Adipose tissue (tissue), 3 donors: ENCODE data around the gene CLN6. TPM values are rescaled to one million over a fixed set of nuclear protein-coding genes. Genes with fewer than 3 reads are reported as not detected.
"Not testable (repeated sequence)": the region's sequence is repeated elsewhere in the genome, so short reads cannot be mapped to it uniquely, and the experiment has no call there.

Experiments used
- H3K27ac ChIP-seq: one replicate; pipeline ENCODE4 v1.5.1; 2013; ENCODE audit warnings: low read depth, low read length
- WGBS, 3 donors: extraction: QIAGEN DNeasy Blood & Tissue Kit; methylation state at CpG; one replicate each; pipeline ENCODE4 v1.1.7; 2013; 5-methylcytosine and 5-hydroxymethylcytosine counted together
- polyA plus RNA-seq, 3 donors: library from polyadenylated mRNA; stranded (reverse); fragments of 200-250 nt; gene quantifications; one replicate each; pipeline ENCODE4 v1.2.3, GENCODE V29; 2013
- donor health status: healthy with polysubstance abuse.
- donor health status: Bipolar disorder and iron deficiency.
- donor health status: healthy.

The CLN6 gene
- polyA plus RNA-seq, 3 donors, result 10.5 to 15.7 (median 15.0) TPM

GRCh38 chr15:68228143-68228970, 1.2 kb downstream of the CLN6 start:
- H3K27ac ChIP-seq, result no peak overlapping the region
- WGBS, 3 donors, result 42 to 44% (median 43%) methylated on average over 25 of the region's 25 CpGs

GRCh38 chr15:68227643-68228142, 1.8 kb downstream of the CLN6 start:
- H3K27ac ChIP-seq, result no peak overlapping the region
- 82 to 89% (median 89%) methylated on average over 9 of the region's 9 CpGs for WGBS, 3 donors

- not testable (repeated sequence) for H3K27ac ChIP-seq
- 94 to 96% (median 94%) methylated on average over 4 of the region's 4 CpGs for WGBS, 3 donors
Observed at GRCh38 chr15:68225442-68225841, 4.1 kb downstream of the CLN6 start.

GRCh38 chr15:68224546-68225250, 4.8 kb downstream of the CLN6 start:
- 52 to 87% (median 61%) methylated on average over 3 of the region's 3 CpGs for WGBS, 3 donors
- no peak overlapping the region for H3K27ac ChIP-seq

DNA sequence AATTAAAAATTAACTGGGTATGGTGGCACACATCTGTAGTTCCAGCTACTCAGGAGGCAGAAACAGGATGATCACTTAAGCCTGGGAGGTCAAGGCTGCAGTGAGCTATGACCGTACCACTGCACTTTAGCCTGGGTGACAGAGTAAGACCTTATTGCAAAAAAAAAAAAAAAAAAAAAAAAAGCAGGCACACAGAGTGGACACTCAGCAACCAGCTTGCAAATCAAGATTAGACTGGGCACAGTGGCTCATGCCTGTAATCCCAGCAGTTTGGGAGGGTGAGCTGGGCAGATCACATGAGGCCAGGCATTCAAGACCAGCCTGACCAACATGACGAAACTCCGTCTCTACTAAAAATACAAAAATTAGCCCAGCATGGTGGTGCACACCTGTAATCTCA, 5.4 kb downstream of the CLN6 start:
- whole genome bisulfite sequencing, 3 donors, result 62 to 82% (median 78%) methylated on average over 3 of the region's 3 CpGs
- no peak overlapping the region for H3K27ac ChIP-seq

GRCh38 chr15:68223171-68223570, 6.4 kb downstream of the CLN6 start:
- WGBS, 3 donors, result 93 to 97% (median 95%) methylated on average over 6 of the region's 6 CpGs
- H3K27ac ChIP-seq, result no peak overlapping the region

DNA sequence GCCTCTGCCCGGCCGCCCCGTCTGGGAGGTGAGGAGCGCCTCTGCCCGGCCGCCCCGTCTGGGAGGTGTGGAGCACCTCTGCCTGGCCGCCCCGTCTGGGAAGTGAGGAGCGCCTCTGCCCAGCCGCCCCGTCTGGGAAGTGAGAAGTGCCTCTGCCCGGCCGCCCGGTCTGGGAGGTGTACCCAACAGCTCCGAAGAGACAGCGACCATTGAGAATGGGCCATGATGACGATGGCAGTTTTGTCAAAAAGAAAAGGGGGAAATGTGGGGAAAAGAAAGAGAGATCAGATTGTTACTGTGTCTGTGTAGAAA, 7.1 kb downstream of the CLN6 start:
- 92 to 96% (median 94%) methylated on average over 15 to 18 of the region's 18 CpGs for WGBS, 3 donors

DNA sequence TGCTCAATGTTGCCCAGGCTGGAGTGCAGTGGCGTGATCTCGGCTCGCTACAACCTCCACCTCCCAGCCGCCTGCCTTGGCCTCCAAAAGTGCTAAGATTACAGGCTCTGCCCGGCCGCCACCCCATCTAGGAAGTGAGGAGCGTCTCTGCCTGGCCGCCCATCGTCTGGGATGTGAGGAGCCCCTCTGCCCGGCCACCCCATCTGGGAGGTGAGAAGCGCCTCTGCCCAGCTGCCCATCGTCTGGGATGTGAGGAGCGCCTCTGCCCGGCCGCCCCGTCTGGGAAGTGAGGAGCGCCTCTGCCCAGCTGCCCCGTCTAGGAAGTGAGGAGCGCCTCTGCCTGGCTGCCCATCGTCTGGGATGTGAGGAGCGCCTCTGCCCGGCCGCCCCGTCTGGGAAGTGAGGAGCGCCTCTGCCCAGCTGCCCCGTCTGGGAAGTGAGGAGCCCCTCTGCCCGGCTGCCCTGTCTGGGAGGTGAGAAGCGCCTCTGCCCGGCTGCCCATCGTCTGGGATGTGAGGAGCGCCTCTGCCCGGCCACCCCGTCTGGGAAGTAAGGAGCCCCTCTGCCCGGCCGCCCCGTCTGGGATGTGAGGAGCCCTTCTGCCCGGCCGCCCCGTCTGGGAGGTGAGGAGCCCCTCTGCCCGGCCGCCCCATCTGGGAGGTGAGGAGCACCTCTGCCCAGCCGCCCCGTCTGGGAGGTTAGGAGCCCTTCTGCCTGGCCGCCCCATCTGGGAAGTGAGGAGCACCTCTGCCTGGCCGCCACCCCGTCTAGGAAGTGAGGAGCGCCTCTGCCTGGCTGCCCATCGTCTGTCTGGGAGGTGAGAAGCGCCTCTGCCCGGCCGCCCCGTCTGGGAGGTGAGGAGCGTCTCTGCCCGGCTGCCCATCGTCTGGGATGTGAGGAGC, 7.7 kb downstream of the CLN6 start:
- 87 to 93% (median 91%) methylated on average over 41 to 55 of the region's 55 CpGs for WGBS, 3 donors
- not testable (repeated sequence) for H3K27ac ChIP-seq

More for the DNA sequence above, 7.1 kb downstream of the CLN6 start:
- H3K27ac ChIP-seq, result not testable (repeated sequence)

DNA sequence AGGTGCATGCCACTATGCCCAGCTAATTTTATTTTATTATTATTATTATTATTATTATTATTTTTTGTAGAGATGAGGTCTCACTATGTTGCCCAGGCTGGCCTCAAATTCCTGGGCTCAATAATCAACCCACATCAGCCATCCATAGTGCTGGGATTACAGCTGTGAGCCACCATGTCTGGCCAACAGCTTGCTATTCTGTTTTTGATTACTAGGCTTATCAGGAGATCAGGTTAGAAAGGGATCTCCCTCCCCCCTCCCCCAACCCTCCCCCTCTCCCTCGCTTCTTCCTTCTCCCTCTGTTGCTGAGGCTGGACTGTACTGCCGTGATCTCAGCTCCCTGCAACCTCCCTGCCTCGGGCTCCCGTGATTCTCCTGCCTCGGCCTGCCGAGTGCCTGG, 8.6 kb downstream of the CLN6 start:
- 93 to 100% (median 94%) methylated on average over 6 of the region's 6 CpGs for WGBS, 3 donors
- H3K27ac ChIP-seq, result no peak overlapping the region

DNA sequence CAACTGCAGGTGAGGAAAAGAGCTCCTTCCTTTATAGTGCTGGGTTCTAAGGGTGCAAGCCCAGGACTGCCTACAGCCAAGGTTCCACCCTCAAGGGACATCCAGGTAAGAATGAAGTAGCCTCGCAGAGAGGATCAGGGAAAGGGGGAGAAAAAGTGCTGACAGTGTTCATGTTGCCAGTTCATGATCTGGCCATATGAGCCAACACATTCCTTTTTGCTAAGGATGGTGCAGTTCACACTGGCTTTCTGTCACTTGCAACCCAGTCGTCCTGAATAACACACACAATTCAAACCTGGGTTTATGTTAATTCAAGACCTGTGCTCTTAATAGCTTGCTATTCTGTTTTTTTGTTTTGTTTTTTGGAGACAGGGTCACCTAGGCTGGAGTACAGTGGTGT, 9.0 kb downstream of the CLN6 start:
- WGBS, 3 donors, result 90 to 97% (median 96%) methylated on average over 2 of the region's 2 CpGs

GRCh38 chr15:68218847-68219798, 10.4 kb downstream of the CLN6 start:
- 89 to 95% (median 90%) methylated on average over 9 of the region's 9 CpGs for WGBS, 3 donors
- H3K27ac ChIP-seq, result no peak overlapping the region

More for the DNA sequence above, 9.0 kb downstream of the CLN6 start:
- no peak overlapping the region for H3K27ac ChIP-seq

DNA sequence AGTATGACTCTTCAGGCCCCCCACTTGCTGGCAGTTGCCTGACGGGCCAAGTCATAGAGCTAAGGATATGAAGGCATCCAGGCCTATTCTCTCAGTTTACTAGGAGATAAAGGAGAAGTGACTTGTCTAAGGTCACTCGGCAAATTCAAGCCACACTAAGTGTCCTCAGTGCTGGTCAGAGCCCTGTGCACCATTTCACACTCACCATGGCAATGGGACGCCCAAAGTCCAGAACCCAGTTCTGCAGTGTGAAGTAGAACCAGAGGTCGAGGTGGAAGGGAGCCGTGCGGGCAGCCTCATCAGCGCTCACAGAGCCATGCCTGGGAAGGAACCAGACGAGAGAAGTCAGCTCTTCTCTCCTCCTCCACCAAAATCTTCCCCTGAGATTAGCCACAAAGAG, 11.2 kb downstream of the CLN6 start:
- no peak overlapping the region for H3K27ac ChIP-seq
- WGBS, 3 donors, result 94 to 98% (median 95%) methylated on average over 8 of the region's 8 CpGs

DNA sequence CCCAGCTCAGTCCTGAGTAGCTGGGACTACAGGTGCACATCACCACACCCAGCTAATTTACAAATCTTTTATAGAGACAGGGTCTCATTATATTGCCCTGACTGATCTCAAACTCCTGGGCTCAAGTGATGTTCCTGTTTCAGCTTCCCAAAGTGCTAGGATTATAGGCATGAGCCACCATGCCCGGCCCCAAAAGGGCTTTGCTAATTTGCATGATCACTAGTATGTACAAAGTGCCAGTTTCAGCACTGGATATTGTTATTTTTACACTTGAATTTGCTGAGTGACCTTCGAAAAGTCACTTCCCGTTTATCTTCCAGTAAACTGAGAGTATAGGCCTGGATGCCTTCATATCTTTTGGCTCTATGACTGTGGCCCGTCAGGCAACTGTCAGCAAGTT, 12.2 kb downstream of the CLN6 start:
- no peak overlapping the region for H3K27ac ChIP-seq
- 79 to 94% (median 90%) methylated on average over 4 of the region's 4 CpGs for WGBS, 3 donors

GRCh38 chr15:68214838-68215254, 14.7 kb downstream of the CLN6 start:
- WGBS, 3 donors, result 72 to 79% (median 74%) methylated on average over 6 of the region's 6 CpGs
- H3K27ac ChIP-seq, result no peak overlapping the region

- 92 to 95% (median 93%) methylated on average over 17 of the region's 17 CpGs for WGBS, 3 donors
- H3K27ac ChIP-seq, result no peak overlapping the region
Observed at GRCh38 chr15:68213991-68214837, 15.3 kb downstream of the CLN6 start.

- WGBS, 3 donors, result 93 to 95% (median 94%) methylated on average over 6 of the region's 6 CpGs
- H3K27ac ChIP-seq, result not testable (repeated sequence)
Observed at GRCh38 chr15:68213491-68213845, 16.1 kb downstream of the CLN6 start.
